GM19043 (cell line): ENCODE measurements around the gene IFNG-AS1.
A peak's percentile ranks its signal among the peaks of the same experiment; 100 is the strongest.

Source experiments
- ATAC-seq: cut with Tn5 transposase; IDR thresholded peaks from one replicate; pipeline ENCODE4 v1.9.1; 2021; ENCODE audit warnings: low read depth; ENCODE audit not compliant: unreplicated experiment

The IFNG-AS1 gene

GRCh38 chr12:67991158-67991557 lies 1.9 kb downstream of the IFNG-AS1 start:
- ATAC-seq: no peak

- no peak for ATAC-seq
These were observed 3.9 kb downstream of the IFNG-AS1 start for GRCh38 chr12:67993143-67993542.

GRCh38 chr12:67994046-67994445 lies 4.8 kb downstream of the IFNG-AS1 start:
- ATAC-seq: no peak

- no peak for ATAC-seq
These were observed 7.1 kb downstream of the IFNG-AS1 start for GRCh38 chr12:67996347-67996746.

GRCh38 chr12:67998379-67998778 lies 9.1 kb downstream of the IFNG-AS1 start:
- no peak for ATAC-seq

GRCh38 chr12:67999244-67999643 lies 10.0 kb downstream of the IFNG-AS1 start:
- ATAC-seq: no peak

GRCh38 chr12:68001486-68002466 lies 12.5 kb downstream of the IFNG-AS1 start:
- no peak for ATAC-seq

- no peak for ATAC-seq
These were observed 14.5 kb downstream of the IFNG-AS1 start for GRCh38 chr12:68003777-68004176.

- ATAC-seq: no peak
These were observed 17.8 kb downstream of the IFNG-AS1 start for GRCh38 chr12:68007033-68007432.

GRCh38 chr12:68007466-68007865 lies 18.2 kb downstream of the IFNG-AS1 start:
- no peak for ATAC-seq

- ATAC-seq: no peak
These were observed 22.1 kb downstream of the IFNG-AS1 start for GRCh38 chr12:68011206-68011881.

GRCh38 chr12:68011882-68012207 lies 22.6 kb downstream of the IFNG-AS1 start:
- no peak for ATAC-seq

GRCh38 chr12:68012712-68013111 lies 23.5 kb downstream of the IFNG-AS1 start:
- ATAC-seq: peak; percentile 85

GRCh38 chr12:68013181-68013580 lies 23.9 kb downstream of the IFNG-AS1 start:
- no peak for ATAC-seq

GRCh38 chr12:68016136-68016535 lies 26.9 kb downstream of the IFNG-AS1 start:
- ATAC-seq: no peak

GRCh38 chr12:68018315-68018714 lies 29.1 kb downstream of the IFNG-AS1 start:
- no peak for ATAC-seq

GRCh38 chr12:68020049-68020448 lies 30.8 kb downstream of the IFNG-AS1 start:
- no peak for ATAC-seq

GRCh38 chr12:68020699-68021098 lies 31.5 kb downstream of the IFNG-AS1 start:
- ATAC-seq: no peak

GRCh38 chr12:68028647-68029046 lies 39.4 kb downstream of the IFNG-AS1 start:
- ATAC-seq: no peak

- no peak for ATAC-seq
These were observed 41.0 kb downstream of the IFNG-AS1 start for GRCh38 chr12:68030248-68030647.

GRCh38 chr12:68031174-68031573 lies 41.9 kb downstream of the IFNG-AS1 start:
- ATAC-seq: no peak
